Heart left ventricle (tissue), 13 donors: ENCODE data around the gene KXD1.

ENCODE experiments used
- CTCF ChIP-seq, 12 donors: fragments of 200-600 bp; sonication (generic) in 4 of 12; IDR thresholded peaks; one replicate each; pipeline versions ENCODE4 v1.5.0 to v1.8.0; 2018 to 2022; ENCODE audit warnings: antibody characterized with exemption in 12 of 12, mild to moderate bottlenecking in 5 of 12
- POLR2A ChIP-seq, 2 donors: fragments of 450-650 bp; IDR thresholded peaks; one replicate each; pipeline ENCODE4 v1.6.1; 2017; ENCODE audit warnings: antibody characterized with exemption in 2 of 2, mild to moderate bottlenecking in 2 of 2, moderate library complexity in 2 of 2
- donor health status: ischemic (EF 13 %, LVEDD 7.1; RV severe dilation, severe dysfunction).
- donor health status: DM: no; HTN: yes; CAD: no.
- donor health status: DM: no; HTN: no; CAD: no.
- donor health status: ischemic (EF 25% LVEDD 6.9; RV normal size, moderate dysfunction).
- donor health status: ischemic (EF 25% LVEDD 5.7; RV mildly dilated, moderate dysfunction).
- donor health status: ischemic (EF 35%, LVEDD 5.7; RV mildly dilated, moderate dysfunction).
- donor health status: nonischemic (EF 11% LVEDD 7.7; RV severe dilation, severe dysfunction).
- donor health status: DM: yes; HTN: yes; CAD: no.
- donor health status: PGD.
- donor health status: ischemic (EF 29% LVEDD 5.4; RV normal size, mild dysfunction).
- donor health status: nonischemic (EF 23%, LVEDD 6.1; RV moderate dilation, normal function).

DNA sequence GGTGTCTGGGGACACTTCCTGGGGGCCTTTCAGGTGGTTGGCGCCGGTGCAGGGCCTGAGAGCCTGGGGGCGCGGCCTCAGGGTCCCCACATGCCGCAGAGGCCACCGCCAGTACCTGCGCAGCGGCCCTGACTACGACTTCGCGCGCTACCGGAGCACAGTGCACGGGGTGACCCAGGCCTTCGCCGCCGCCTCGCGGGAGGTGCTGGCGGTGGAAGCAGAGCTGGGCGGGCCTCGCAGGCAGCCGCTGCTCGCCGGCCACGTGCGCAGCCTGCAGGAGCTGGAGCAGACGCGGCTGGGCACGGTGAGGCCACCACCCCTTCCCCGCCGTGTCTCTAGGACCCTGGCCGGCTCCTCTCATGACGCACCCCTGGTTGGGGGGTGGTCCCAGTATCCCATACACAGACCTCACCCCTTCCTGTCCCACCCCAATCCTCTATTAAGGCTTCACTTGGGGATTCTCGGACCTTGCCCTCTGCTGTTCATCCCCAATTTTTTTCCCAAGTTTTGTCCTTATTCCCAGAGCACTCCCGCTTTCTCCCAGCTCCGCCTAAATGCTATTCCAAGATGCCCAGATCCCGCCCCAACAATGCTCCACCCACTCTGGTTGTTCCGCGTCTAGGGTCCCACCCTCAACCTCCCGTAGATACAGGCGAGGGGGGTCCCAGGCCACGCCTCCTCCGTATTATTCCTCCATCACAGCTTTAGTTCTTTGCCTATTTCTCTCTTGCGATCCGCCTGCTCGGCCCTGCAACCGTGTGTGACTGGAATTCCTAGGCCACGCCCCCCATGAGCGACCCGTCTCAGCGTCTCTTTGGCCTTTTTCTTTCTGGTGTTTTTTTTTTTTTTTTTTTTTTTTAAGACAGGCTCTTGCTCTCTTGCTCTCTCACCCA is 32.0 kb downstream of the KXD1 start:
- TF ChIP-seq CTCF (IDR thresholded peaks at IDR 0.05) (peak in 6 of 12 donors; percentile 4 to 37 (median 20)), POLR2A (IDR thresholded peaks at IDR 0.05) (no peak)
